Left renal pelvis (tissue), 4 donors: ENCODE results near the gene SCUBE1. TPM values are rescaled to one million over a fixed set of nuclear protein-coding genes. Genes with fewer than 3 reads are reported as not detected.
A peak's percentile ranks its signal among the peaks of the same experiment; 100 is the strongest.

Experiments
- DNase-seq, 4 donors: peaks; one replicate each; pipeline ENCODE4 v3.0.0-alpha.2; 2013; ENCODE audit warnings: low read depth in 4 of 4, low spot score in 3 of 4
- polyA plus RNA-seq, 4 donors: library from polyadenylated mRNA; unstranded; fragments of 120-200 nt; gene quantifications; one replicate each; pipeline ENCODE4 v1.2.1, GENCODE V29; 2013; ENCODE audit not compliant: insufficient read length in 4 of 4

The SCUBE1 gene
- polyA plus RNA-seq, 4 donors, result 7.7 to 42.2 (median 9.9) TPM

DNA sequence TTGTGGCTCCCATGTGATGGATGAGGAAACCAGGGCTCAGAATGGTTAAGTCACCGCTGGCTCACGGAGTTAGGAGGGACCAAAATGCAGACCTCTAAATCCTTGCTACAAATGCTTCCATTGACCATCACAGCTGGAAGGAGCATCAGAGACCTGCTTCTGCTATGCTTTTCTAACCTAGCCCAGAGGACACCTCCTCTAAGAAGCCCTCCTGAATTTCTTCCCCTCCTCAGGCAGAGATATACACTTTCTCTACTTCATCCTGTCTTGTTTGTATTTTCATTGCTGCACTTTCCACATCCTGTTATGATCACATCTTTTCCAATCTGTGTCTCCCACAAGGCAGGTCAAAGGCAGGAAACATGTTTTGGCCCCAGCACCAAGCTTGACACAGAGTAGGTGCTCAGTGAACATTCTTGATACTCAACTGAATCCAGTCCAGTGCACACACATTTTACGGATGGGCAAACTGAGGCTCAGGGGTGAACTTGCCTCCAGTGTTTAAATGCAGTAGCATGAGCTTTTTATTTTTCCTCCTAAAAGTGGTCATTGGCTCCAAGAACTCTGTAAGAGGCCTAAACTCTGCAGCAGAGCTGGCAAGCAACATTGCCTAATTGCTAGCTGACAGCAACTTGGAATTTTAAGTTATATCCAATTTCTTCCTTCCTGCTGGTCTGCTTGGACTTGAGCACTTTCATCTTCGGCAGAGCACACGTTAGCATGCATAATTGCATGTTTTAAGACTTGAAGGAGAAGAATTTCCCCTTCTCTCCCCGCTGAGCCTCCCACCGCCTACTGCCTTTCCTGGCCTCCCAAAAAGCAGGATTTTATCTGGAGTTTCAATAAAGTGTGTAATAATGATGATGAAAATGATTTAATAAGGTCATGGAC is 12.7 kb downstream of the SCUBE1 start:
- DNase-seq, result peak in 2 of 4 donors; percentile 36 to 45

DNA sequence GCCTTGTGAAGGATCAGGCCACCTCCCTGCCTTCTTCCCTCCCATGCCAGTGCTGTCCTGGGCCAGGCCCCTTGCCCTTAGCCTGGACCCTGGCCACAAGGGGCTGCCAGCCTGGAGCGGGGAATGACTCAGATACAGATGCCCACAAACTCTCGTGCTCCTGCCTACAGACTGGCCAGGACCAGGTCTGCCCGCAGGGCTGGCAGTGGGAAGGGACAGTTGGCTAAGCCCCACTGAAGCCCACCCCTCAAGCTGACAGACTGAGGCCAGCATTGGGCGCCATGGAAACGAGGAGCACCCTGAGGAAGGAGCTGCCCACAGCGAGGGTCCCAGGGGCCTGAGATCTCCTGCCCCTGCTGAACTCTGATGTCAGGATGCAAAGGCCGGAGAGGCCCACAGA is 14.1 kb downstream of the SCUBE1 start:
- no peak for DNase-seq

DNA sequence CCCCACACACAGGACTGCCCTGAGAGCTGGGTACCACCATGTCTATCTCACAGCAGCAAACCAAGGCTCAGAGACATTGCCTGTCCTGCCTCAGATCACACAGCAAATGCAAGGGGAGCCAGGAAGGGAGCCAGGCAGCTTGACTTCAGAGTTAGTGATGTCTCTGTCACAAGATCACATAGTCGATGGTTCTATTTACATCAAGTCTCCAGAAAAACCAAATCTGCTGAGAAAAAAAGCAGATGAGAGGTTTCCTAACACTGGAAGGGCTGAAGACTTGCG is 16.1 kb downstream of the SCUBE1 start:
- DNase-seq, result no peak

GRCh38 chr22:43326331-43327156 is 16.6 kb downstream of the SCUBE1 start:
- DNase-seq, result no peak

DNA sequence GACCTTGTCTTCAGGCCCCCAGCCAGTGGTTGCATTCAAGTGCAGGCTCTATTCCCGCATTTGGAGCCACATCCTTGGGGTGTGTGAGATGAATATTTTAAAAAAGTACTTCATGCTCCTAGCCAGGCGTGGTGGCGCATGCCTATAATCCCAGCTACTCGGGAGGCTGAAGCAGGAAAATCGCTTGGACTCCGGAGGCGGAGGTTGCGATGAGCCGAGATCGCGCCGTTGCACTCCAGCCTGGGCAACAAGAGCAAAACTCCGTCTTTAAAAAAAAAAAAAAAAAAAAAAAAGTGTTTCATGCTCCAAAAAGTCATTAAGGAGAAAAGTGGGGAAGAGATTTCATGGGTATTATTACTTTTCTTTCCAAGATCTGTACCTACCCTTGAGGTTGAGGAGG is 18.0 kb downstream of the SCUBE1 start:
- DNase-seq, result no peak

DNA sequence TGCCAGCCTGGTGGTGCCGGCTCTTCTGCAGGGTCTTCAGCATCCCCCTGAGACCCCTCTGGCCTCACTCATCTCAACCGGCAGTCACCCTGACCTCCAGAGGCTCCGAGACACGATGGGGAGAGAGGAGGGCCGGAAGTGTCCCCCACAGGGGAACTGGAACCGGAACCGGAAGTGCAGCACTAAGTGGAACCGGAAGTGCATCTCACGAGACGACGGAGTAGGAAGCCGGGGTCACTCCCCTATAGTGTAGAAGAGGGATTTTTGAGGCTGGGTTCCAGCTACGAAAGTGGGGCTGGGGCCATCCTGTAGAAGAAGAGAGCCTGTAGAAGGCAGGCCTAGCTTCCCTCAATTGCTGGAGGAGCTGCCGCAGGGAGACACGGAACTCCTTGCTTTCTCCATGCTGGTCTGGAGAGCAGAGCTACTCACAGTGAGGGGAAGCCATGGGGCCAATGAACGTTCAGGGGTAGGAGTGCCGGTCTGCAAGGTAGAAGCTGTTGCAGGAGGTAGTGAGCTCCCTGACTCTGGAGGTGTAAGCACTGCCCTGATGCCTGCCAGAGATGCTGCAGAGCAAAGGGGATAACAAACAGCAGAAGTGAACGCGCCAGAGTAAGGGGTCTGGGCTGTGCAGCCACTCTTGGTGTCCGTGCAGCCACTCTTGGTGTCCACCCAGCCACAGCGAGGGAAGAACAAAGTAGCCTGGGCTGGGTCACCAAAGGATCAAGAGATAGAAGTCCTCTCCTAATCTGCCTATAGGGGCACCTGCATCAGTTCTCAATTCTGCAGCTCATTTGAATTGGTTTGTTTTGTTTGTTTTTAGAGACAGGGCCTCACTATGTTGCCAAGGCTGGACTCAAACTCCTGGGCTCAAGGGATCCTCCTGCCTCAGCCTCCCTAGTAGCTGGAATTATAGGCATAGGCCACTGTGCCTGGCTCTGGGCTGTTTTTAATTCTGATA is 21.9 kb downstream of the SCUBE1 start:
- no peak for DNase-seq

GRCh38 chr22:43319661-43320486 is 23.3 kb downstream of the SCUBE1 start:
- DNase-seq, result no peak

DNA sequence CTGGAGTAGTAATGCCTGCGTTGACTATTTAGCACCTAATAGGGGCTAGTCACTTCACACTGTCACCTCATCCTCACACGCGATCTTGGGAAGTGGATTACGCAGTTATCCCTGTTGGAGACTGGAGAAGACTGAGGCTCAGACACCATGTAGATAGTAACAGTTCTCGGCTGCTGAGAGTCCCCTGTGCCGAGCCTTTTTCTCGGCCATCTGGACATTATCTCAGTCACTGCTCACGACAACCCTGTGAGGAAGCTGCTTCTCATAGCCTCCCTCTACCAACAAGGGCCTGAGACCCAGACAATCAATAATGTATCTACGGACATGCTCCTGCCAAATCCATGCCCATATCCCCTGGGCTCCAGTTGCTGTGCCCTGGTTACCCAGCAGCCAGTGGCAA is 25.9 kb downstream of the SCUBE1 start:
- no peak for DNase-seq

DNA sequence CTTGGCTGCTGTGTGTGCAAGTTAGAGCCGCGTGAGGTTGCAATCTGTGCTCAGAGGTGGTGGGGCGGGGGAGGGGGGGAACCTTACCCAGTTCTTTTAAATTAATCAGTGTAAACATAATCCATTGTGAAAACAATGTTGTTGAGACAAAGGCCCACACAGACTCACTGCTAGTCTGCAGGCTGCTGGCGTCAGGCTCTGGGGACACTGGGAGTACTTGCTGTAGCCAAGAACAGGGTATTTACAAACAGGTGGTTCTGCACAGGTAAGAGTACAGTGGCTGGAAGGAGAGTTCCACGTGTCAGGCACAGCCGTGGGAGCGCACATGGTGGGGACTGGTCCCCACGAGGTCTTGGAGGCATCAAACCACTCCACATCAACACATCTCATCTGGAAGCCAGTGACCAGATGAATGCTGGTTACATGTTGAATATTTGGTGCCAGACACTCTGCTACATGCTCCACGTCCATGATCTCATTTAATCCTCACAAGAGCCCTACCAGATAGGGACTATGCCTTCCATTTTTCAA is 27.4 kb downstream of the SCUBE1 start:
- no peak for DNase-seq

DNA sequence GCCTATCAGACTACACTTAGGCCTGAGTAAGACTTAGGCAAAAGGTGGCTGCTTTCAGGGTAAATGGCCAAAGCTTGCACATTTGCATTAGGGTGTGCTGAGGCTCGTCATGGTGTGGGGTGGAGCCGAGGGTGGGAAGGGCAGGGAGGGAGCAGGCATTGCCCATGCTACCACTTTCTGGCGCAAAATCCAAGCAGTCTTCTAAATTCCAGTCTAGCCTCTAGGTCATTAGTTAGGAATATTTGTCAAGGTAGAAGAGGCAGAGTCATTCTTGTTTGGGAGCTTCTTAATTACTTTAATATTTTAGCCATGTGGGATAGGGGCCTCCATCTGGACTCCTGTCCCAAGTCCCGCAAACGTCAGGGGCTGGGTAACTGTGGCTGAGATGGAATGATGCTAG is 28.6 kb downstream of the SCUBE1 start:
- DNase-seq, result no peak

DNA sequence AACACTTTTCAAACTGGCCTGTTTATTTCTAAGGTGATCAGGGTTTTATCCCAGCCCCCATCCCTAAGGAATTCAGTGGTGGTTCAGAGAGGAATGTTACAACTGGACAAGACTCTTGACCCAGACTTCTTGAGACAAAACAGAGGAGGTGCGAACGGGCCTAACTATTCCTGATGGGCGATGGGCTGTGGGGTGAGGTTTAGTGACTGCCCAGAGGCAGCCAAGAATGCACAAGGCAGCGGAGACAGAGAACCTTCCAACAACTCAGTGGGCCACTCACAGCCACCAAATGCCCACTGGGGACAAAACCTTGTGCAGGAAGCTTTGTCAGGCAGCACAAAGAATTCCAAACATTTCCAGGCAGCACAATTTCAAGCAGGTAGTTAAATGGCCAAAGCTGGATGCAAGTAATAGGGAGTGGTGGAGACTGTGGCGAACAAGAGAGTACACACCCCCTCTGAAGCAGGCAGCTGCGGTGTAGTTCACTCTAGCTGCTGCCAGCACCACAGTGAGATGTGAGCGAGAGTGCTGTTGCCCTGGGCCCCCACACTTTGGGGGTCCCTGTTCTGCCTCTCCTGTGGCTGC is 29.2 kb downstream of the SCUBE1 start:
- DNase-seq, result no peak

- DNase-seq, result no peak
These were observed 29.8 kb downstream of the SCUBE1 start for GRCh38 chr22:43313244-43313889.

GRCh38 chr22:43312608-43313007 is 30.6 kb downstream of the SCUBE1 start:
- no peak for DNase-seq

- no peak for DNase-seq
These were observed 32.4 kb downstream of the SCUBE1 start for GRCh38 chr22:43310798-43311197.

- no peak for DNase-seq
These were observed 32.9 kb downstream of the SCUBE1 start for GRCh38 chr22:43310311-43310710.

- no peak for DNase-seq
These were observed 34.3 kb downstream of the SCUBE1 start for GRCh38 chr22:43308836-43309235.

GRCh38 chr22:43308060-43308830 is 34.9 kb downstream of the SCUBE1 start:
- DNase-seq, result no peak

GRCh38 chr22:43305806-43306205 is 37.4 kb downstream of the SCUBE1 start:
- no peak for DNase-seq
